Epithelial cell of esophagus (primary cell): ENCODE measurements around the gene FECH.

Source experiments
- DNase-seq: peaks from one replicate; pipeline ENCODE4 v3.0.0; 2010; ENCODE audit warnings: low read depth
- H3K4me3 ChIP-seq: 2 replicates; pipeline ENCODE4 v1.5.1; 2011; ENCODE audit warnings: mild to moderate bottlenecking, low read length, control low read depth
- CTCF ChIP-seq: IDR thresholded peaks from 2 replicates; pipeline ENCODE4 v1.5.1; 2011; ENCODE audit warnings: low read depth, mild to moderate bottlenecking, low read length, control low read depth, inconsistent platforms; ENCODE audit not compliant: insufficient read depth; ENCODE audit errors: missing control alignments

The FECH gene

GRCh38 chr18:57579934-57580333, 6.6 kb downstream of the FECH start:
- no peak for TF ChIP-seq CTCF
- DNase-seq: no peak

GRCh38 chr18:57576316-57576715, 10.2 kb downstream of the FECH start:
- no peak for TF ChIP-seq CTCF

More at GRCh38 chr18:57579934-57580333, 6.6 kb downstream of the FECH start:
- no peak overlapping the region for H3K4me3 ChIP-seq

GRCh38 chr18:57575542-57575941, 11.0 kb downstream of the FECH start:
- DNase-seq: no peak
- no peak for TF ChIP-seq CTCF
- H3K4me3 ChIP-seq: no peak overlapping the region

More at GRCh38 chr18:57576316-57576715, 10.2 kb downstream of the FECH start:
- peak; percentile 6 for DNase-seq
- no peak overlapping the region for H3K4me3 ChIP-seq

- no peak for TF ChIP-seq CTCF
- no peak for DNase-seq
- no peak overlapping the region for H3K4me3 ChIP-seq
These were observed 11.6 kb downstream of the FECH start for GRCh38 chr18:57574866-57575265.

GRCh38 chr18:57570162-57570561, 16.3 kb downstream of the FECH start:
- DNase-seq: no peak
- TF ChIP-seq CTCF: no peak
- H3K4me3 ChIP-seq: no peak overlapping the region

- H3K4me3 ChIP-seq: no peak overlapping the region
- no peak for DNase-seq
- TF ChIP-seq CTCF: no peak
These were observed 17.4 kb downstream of the FECH start for GRCh38 chr18:57569133-57569532.

- H3K4me3 ChIP-seq: no peak overlapping the region
- DNase-seq: peak; percentile 59
- TF ChIP-seq CTCF: peak; percentile 71
These were observed 24.6 kb downstream of the FECH start for GRCh38 chr18:57561728-57562423.
